ENCODE data around the gene FBRS. TPM values are rescaled to one million over a fixed set of nuclear protein-coding genes. Genes with fewer than 3 reads are reported as not detected.

The FBRS gene
- total RNA-seq, 1 experiment from 2014 or later: 128 TPM

GRCh38 chr16:30706046-30706445, 47.8 kb downstream of the FBRS start:
- peaks cover 47% of the 10 kb centered on the region for H4K20me1 ChIP-seq (ENCODE audit: insufficient read depth)
- CTCF ChIA-PET: no interaction called here

DNA sequence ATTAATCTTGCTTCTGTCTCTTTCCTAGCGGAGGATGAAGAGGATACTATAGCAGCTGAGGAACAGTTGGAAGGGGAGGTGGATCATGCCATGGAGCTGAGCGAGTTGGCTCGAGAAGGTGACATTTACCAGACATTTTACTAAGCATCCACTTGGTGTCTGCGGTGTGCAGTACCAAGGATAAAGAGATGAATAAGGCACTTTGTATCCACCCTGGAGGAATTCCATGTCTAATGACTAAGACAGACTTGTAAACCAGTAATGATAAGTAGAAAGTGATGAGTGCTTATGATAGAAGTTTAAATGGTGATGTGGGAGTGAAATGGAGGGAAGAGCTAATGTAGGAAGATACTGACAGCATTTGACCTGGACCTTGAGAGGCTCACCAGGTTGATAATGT, 52.7 kb downstream of the FBRS start:
- H3K9me3 ChIP-seq (ENCODE audit: insufficient read depth, low read depth): no peaks in the 10 kb centered on the region
- DNase-seq: no peak
- H2AFZ ChIP-seq: no peak overlapping the region
- intact Hi-C loops (cut with micrococcal nuclease; ENCODE audit: unreplicated experiment): no loop called here
- no peak overlapping the region for H3K4me2 ChIP-seq
- no peak overlapping the region for H3K27ac ChIP-seq
- H3K27me3 ChIP-seq (ENCODE audit: insufficient read depth, low read depth): no peaks in the 10 kb centered on the region
- H3K4me3 ChIP-seq: no peak overlapping the region
- BruUV-seq (replicated peaks): no TSS peak
- TF ChIP-seq, protein P1, sequence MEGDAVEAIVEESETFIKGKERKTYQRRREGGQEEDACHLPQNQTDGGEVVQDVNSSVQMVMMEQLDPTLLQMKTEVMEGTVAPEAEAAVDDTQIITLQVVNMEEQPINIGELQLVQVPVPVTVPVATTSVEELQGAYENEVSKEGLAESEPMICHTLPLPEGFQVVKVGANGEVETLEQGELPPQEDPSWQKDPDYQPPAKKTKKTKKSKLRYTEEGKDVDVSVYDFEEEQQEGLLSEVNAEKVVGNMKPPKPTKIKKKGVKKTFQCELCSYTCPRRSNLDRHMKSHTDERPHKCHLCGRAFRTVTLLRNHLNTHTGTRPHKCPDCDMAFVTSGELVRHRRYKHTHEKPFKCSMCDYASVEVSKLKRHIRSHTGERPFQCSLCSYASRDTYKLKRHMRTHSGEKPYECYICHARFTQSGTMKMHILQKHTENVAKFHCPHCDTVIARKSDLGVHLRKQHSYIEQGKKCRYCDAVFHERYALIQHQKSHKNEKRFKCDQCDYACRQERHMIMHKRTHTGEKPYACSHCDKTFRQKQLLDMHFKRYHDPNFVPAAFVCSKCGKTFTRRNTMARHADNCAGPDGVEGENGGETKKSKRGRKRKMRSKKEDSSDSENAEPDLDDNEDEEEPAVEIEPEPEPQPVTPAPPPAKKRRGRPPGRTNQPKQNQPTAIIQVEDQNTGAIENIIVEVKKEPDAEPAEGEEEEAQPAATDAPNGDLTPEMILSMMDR (conservative IDR thresholded peaks at IDR 0.05): no peak
- TF ChIP-seq EZH2 (IDR thresholded peaks at IDR 0.05; ENCODE audit: low read depth): no peak
- H3K79me2 ChIP-seq (ENCODE audit: low read depth): peaks cover 27% of the 10 kb centered on the region
- H3K9me2 ChIP-seq (ENCODE audit: insufficient read depth): no peaks in the 10 kb centered on the region
- H3K4me1 ChIP-seq (replicated peaks; ENCODE audit: insufficient read depth): peaks cover 6% of the 10 kb centered on the region
- H3K36me3 ChIP-seq (ENCODE audit: low read depth): peaks cover 83% of the 10 kb centered on the region
- peaks cover 79% of the 10 kb centered on the region for H3F3A ChIP-seq (ENCODE audit: insufficient read depth, low read depth)
- peaks cover 50% of the 10 kb centered on the region for H4K20me1 ChIP-seq (ENCODE audit: insufficient read depth)
- POLR2A ChIA-PET (ENCODE audit: unreplicated experiment): interaction anchor here (0.6 kb wide), 1 partner anchor 339 kb away, joined by 4 read pairs; no protein-coding TSS in a partner anchor
- CTCF ChIA-PET: no interaction called here

More at GRCh38 chr16:30706046-30706445, 47.8 kb downstream of the FBRS start:
- Histone ChIP-seq H3K27me3 (ENCODE audit: insufficient read depth, low read depth) (no peaks in the 10 kb centered on the region), H3K4me2 (no peak overlapping the region), H2AFZ (no peak overlapping the region), H3K27ac (no peak overlapping the region), H3K36me3 (ENCODE audit: low read depth) (peaks cover 83% of the 10 kb centered on the region), H3K9me2 (ENCODE audit: insufficient read depth) (no peaks in the 10 kb centered on the region), H3K79me2 (ENCODE audit: low read depth) (peaks cover 44% of the 10 kb centered on the region), H3K9me3 (ENCODE audit: insufficient read depth, low read depth) (no peaks in the 10 kb centered on the region), H3F3A (ENCODE audit: insufficient read depth, low read depth) (peaks cover 59% of the 10 kb centered on the region; the same call in 1 of the 2 replicates), H3K4me1 (replicated peaks; ENCODE audit: insufficient read depth) (no peaks in the 10 kb centered on the region), H3K4me3 (no peak overlapping the region)
- no peak for TF ChIP-seq EZH2 (IDR thresholded peaks at IDR 0.05; ENCODE audit: low read depth)
- TF ChIP-seq, protein P1 (conservative IDR thresholded peaks at IDR 0.05): no peak
- no TSS peak for BruUV-seq (replicated peaks)
- DNase-seq: no peak
- POLR2A ChIA-PET (ENCODE audit: unreplicated experiment): interaction anchor here (0.6 kb wide), 1 partner anchor 1526 kb away, joined by 8 read pairs; no protein-coding TSS in a partner anchor
- intact Hi-C loops (cut with micrococcal nuclease; ENCODE audit: unreplicated experiment): no loop called here

DNA sequence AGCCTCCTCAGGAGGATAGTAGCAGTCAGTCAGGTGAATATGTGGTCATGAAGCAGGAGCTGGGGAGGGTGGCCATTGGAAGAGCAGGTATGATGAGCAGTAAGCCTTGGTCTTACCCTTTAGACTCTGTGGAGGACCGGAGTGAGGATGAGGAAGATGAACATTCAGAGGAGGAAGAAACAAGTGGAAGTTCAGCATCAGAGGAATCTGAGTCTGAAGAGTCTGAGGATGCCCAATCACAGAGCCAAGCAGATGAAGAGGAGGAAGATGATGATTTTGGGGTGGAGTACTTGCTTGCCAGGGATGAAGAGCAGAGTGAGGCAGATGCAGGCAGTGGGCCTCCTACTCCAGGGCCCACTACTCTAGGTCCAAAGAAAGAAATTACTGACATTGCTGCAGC, 53.5 kb downstream of the FBRS start:
- intact Hi-C loops (cut with micrococcal nuclease; ENCODE audit: unreplicated experiment): loop anchor here (2.0 kb wide), 1 partner anchor 13 kb away; the partner anchor contains the start of gene SRCAP
- no peak for TF ChIP-seq EZH2 (IDR thresholded peaks at IDR 0.05; ENCODE audit: low read depth)
- TF ChIP-seq, protein P1 (conservative IDR thresholded peaks at IDR 0.05): no peak
- Histone ChIP-seq H3K4me2 (no peak overlapping the region), H3K27ac (no peak overlapping the region), H3K9me2 (ENCODE audit: insufficient read depth) (no peaks in the 10 kb centered on the region), H3F3A (ENCODE audit: insufficient read depth, low read depth) (peaks cover 77% of the 10 kb centered on the region), H3K36me3 (ENCODE audit: low read depth) (peaks cover 84% of the 10 kb centered on the region), H2AFZ (no peak overlapping the region), H3K79me2 (ENCODE audit: low read depth) (peaks cover 31% of the 10 kb centered on the region), H4K20me1 (ENCODE audit: insufficient read depth) (peaks cover 51% of the 10 kb centered on the region), H3K9me3 (ENCODE audit: insufficient read depth, low read depth) (no peaks in the 10 kb centered on the region), H3K4me1 (replicated peaks; ENCODE audit: insufficient read depth) (peaks cover 6% of the 10 kb centered on the region), H3K4me3 (no peak overlapping the region), H3K27me3 (ENCODE audit: insufficient read depth, low read depth) (no peaks in the 10 kb centered on the region)
- ChIA-PET CTCF (no interaction called here), POLR2A (ENCODE audit: unreplicated experiment) (no interaction called here)
- TSS peak; percentile 12 for BruUV-seq (replicated peaks)
- no peak for DNase-seq

Measured in PC-9 (cell line).